ENCODE data around the gene LIMK2.
"Not testable (repeated sequence)": the region's sequence is repeated elsewhere in the genome, so short reads cannot be mapped to it uniquely, and the experiment has no call there.

The LIMK2 gene

DNA sequence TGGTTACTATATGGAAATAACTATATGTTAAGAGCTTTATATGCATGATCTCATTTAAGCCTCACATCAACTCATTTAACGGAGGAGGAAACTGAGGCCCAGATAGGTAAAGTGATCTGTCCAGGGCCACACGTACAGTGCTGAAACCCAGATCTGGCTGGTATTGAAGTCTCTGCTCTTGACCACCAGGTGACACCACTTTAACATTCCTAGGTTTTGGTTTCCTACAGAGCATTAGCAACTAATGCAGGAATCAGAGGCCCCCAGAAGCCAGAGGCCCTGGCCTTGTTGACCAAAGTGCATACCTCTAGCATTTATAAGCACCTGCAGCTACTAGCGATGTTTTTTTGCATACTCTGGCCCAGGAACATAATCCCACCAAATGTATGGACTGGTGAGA, 12.9 kb upstream of the LIMK2 start:
- H3K27me3 Mint-ChIP-seq: no peaks in the 10 kb centered on the region
- no peak overlapping the region for H3K27ac Mint-ChIP-seq
- ATAC-seq (replicated peaks) (no peak), DNase-seq (no peak)
- H3K4me3 Mint-ChIP-seq: no peak overlapping the region
- peaks cover 17 to 35% of the 10 kb centered on the region in 2 donors for H3K36me3 Mint-ChIP-seq
- no peaks in the 10 kb centered on the region for H3K4me1 Mint-ChIP-seq
- no peaks in the 10 kb centered on the region for H3K9me3 Mint-ChIP-seq

DNA sequence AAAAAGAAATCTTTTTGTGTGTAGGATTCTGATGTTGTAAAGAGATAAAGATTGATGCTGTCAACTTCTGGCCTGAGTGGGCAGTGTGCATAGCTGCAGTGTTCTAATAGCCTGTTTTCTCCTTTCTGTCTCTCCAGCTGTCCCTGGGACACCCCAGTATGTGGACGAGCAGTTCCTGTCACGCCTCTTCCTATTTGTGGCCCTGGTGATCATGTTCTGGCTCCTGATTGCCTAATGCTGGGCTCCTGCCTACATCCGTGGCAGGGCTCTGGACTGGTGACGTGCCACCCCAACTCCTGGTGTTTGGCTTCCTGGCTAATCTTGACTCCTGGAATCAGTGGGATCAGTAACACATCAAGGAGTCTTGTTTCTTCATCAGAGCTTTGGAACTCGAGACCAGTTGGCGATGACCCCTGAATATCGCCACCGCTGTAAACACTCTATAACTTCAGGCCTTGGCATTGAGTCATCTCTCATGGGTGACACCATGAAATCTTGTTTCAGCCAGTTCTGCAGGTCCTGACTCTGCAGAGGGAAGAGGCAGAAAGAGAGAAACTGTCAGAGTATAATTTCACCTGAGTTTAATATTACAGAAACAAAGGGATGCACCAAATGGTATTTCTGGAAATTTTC, 7.6 kb upstream of the LIMK2 start:
- not testable (repeated sequence) for H3K4me1 Mint-ChIP-seq; H3K27me3 Mint-ChIP-seq; H3K4me3 Mint-ChIP-seq; H3K9me3 Mint-ChIP-seq; H3K27ac Mint-ChIP-seq; ATAC-seq (replicated peaks); DNase-seq
- H3K36me3 Mint-ChIP-seq: peaks cover 13 to 32% of the 10 kb centered on the region in 2 donors

DNA sequence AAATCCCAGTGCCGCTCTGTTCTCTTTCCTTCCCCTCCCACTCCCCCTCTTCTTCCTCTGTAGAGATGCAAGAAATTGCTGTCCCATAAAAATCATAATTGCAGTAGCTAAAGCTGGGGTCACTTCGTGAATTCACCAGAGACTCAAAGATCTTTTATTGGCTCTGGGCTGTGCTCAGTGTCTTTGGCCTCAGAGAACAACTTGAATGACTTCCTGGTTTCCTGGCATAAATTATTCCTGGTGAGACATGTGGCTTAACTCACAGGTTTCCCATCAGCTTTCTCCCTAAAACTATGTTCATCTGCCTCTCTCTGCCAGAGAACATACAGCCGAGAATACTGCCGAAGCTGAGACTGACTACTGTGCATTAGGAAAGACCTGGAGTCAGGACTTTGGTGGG, 7.0 kb upstream of the LIMK2 start:
- not testable (repeated sequence) for H3K9me3 Mint-ChIP-seq; H3K4me1 Mint-ChIP-seq; H3K27ac Mint-ChIP-seq; H3K27me3 Mint-ChIP-seq; H3K4me3 Mint-ChIP-seq; ATAC-seq (replicated peaks); DNase-seq
- peaks cover 13 to 32% of the 10 kb centered on the region in 2 donors for H3K36me3 Mint-ChIP-seq

DNA sequence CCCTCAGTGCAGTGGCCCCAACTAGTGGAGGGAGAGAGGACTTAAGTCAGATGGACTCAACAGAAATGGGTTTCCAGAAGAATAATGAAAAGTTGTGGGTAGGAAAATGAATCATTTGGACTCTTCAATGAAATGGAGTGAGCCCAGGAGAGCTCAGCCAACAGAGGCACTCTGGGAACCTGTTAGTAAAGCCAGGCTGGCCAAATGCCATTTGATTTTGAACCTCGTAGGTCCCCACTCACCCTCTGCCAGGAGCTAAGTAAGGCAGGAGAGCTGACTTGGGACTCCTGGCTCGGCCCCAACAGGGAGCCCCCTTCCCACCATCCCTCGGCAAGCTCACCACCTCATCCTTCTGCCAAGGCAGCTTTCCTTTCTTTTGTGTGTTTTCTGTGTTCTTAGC, 5.6 kb upstream of the LIMK2 start:
- not testable (repeated sequence) for DNase-seq; H3K4me3 Mint-ChIP-seq; ATAC-seq (replicated peaks); H3K27me3 Mint-ChIP-seq; H3K9me3 Mint-ChIP-seq; H3K27ac Mint-ChIP-seq
- H3K36me3 Mint-ChIP-seq: peaks cover 11 to 27% of the 10 kb centered on the region in 2 donors
- peaks cover 6 to 10% of the 10 kb centered on the region in 2 donors for H3K4me1 Mint-ChIP-seq

DNA sequence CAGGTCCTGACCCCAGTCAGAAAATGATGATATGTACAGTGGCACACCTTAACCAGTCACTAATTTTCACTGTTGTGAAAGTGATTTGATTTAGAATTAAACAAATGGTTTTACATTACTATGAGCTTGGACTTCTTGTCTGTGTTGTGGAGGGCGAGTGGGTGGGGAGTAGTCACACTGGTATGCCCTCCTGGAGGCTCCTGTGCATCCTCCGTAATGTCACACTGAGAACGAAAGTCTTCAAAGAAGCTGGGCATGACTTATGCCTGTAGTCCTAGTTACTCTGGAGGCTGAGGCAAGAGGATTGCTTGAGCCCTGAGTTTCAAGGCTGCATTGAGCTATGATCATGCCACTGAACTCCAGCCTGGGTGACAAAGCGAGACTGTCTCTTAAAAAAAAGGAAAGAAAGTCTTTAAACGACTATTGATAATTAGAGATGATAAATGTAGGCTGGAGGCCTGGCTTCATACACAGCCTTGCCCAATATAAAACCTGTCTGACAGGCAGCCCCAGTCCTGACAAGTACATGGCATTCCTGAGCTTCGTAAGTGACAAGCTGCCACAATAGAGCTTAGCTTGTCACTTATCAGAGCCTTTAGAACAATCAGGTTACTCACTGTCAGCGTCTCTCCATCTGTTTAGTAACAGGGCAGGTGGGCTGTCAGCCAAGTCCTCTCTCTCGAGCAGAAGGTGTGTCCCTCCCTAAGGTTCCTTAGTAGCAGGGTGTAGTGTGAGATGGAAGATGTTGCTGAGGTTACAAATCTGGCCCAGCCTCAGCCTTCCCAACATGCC, 5.0 kb upstream of the LIMK2 start:
- no peak overlapping the region for H3K4me3 Mint-ChIP-seq
- H3K36me3 Mint-ChIP-seq: peaks cover 9 to 25% of the 10 kb centered on the region in 2 donors
- peaks cover 9 to 14% of the 10 kb centered on the region in 2 donors for H3K4me1 Mint-ChIP-seq
- no peak for DNase-seq
- peak overlapping the region; percentile 67 for H3K27ac Mint-ChIP-seq
- ATAC-seq (replicated peaks): no peak
- no peaks in the 10 kb centered on the region for H3K9me3 Mint-ChIP-seq
- H3K27me3 Mint-ChIP-seq: no peaks in the 10 kb centered on the region

DNA sequence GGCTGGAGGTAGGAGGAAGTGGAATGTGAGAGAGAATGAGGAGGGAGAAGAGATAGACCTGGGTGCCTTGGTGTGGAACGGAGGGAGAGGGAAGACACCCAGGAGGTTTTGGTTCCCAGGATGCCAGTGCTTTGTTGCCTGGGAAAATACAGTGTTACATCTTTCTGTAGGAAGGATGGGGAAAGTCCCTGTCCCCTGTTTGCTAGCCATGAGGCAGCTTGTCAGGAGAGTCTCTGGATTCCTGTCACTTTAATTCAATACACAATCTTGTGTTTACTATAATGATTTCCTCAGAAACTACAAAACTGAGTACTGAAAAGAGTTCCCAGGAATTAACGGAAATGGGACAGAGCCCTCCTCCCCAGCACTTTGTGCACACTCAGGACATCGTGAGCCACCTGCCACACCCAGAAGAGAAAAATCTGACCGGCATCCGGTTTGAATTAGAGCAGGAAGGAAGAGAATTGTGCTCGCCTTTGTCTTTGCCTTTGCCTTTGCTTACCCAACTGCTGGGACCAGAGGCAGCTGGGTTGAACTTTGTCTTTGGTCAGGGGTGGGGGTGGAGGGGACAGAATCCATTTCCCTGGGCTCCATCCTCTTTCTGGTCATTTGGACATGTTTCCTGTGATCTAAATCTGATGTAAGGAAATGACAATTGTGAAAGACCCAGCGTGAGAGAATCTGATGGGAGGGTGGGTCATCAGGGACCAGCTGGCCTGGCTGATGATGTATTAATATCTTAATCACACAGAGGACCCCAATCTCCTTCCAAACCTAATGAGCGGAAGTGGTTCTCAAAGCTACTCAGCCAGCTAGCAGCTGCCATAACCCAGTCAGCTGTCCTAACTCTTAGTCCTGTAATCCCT, 1.3 kb upstream of the LIMK2 start:
- peak overlapping the region; percentile 84 for H3K27ac Mint-ChIP-seq
- peak overlapping the region; percentile 42 to 53 for H3K4me3 Mint-ChIP-seq
- DNase-seq (no peak), ATAC-seq (replicated peaks) (no peak)
- peaks cover 14 to 31% of the 10 kb centered on the region in 2 donors for H3K4me1 Mint-ChIP-seq
- peaks cover 3 to 8% of the 10 kb centered on the region in 2 donors for H3K36me3 Mint-ChIP-seq
- H3K9me3 Mint-ChIP-seq: no peaks in the 10 kb centered on the region
- H3K27me3 Mint-ChIP-seq: no peaks in the 10 kb centered on the region

DNA sequence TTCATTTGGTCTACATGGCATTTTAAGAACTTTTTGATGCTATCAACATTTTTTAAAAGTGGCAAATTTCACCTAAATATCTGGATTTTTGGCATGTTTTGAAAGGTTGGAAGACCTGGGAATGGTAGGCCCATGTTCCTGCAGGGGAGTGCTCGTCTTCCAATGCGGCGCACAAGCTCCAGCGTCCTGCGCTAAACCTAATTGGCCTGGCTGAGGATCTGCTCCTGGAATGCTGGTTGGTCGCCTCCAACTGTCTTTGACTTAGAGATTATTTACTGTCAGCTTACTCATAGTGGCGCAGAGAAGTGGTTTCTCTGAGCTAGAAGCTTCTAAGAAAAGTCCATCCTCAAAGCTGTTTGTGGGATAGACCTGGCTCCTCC, 626 bp upstream of the LIMK2 start:
- no peak for DNase-seq
- Mint-ChIP-seq H3K27ac (peak overlapping the region; percentile 94), H3K9me3 (no peaks in the 10 kb centered on the region)

DNA sequence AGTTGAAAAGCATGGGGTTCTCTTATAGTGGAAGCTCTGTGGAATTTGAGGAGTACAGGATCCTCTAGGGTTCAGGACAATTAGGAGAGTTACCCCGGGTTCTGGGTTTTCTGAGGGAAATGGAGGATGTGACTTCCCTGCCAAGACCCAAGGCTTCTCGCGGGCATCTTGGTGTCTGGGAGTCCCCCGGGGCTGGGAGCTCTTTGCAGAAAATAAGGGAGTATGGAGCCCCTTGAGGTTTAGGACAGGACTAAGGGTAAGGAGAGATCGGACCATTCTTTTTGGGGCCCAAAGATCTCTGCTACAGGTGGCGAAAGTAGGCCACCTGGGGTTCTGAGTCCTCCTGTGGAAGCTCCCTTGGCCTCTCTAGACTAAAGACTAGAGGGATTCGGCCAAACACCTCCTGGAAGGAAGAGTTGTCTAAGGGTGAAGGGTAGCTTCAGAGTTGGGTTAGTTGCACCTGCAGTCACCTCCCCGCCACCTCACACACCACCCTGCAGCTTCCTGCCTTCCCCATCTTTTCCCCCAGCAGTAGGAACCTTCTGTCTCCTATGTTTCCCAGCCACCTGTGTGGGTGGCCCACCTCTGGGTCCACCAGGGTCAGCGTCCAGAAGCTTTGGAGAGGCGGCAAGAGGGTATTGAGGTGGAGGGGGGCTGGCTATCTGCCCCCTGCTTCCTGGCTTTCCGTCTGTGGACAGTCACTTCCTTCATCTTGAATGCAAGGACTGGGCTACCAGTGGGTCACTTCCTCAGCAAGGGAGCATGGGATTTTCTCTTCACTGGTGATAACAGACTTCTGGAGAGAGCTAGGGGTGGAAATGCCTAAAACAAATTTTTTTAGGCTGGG, 908 bp downstream of the LIMK2 start:
- ATAC-seq (replicated peaks): no peak
- Mint-ChIP-seq H3K4me3 (peak overlapping the region; percentile 89 to 94), H3K36me3 (peaks cover 3 to 4% of the 10 kb centered on the region in 2 donors), H3K27me3 (no peaks in the 10 kb centered on the region), H3K4me1 (peaks cover 22 to 42% of the 10 kb centered on the region in 2 donors), H3K27ac (peak overlapping the region; percentile 94), H3K9me3 (no peaks in the 10 kb centered on the region)
- DNase-seq: no peak

More for the DNA sequence above, 626 bp upstream of the LIMK2 start:
- H3K4me1 Mint-ChIP-seq: peaks cover 18 to 31% of the 10 kb centered on the region in 2 donors
- H3K36me3 Mint-ChIP-seq: peaks cover 3 to 8% of the 10 kb centered on the region in 2 donors
- H3K4me3 Mint-ChIP-seq: peak overlapping the region in 1 of 2 donors; percentile 94
- H3K27me3 Mint-ChIP-seq: no peaks in the 10 kb centered on the region
- ATAC-seq (replicated peaks): no peak

DNA sequence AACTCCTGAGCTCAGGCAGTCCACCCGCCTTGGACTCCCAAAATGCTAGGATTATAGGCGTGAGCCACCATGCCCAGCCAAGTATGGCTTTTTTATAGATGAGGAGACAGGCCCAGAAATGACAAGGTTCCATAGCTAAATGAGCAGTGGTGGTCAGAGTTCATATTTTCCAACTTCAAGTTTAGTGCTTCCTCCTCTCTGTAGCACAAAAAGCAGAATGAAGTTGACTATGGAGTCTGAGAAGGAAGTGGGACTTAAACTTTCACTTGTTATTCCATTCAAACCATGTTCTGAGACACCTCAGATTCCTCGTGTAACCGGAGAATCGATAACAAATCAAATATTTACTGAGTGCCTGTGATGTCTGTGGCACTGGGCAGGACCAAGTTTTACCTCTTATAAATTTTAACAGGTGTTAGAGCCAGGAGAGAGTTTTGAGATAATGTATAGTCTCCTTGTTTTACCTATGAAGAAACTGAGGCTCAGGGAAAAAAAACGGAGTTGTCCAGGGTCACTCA, 3.0 kb downstream of the LIMK2 start:
- Mint-ChIP-seq H3K9me3 (no peaks in the 10 kb centered on the region), H3K4me1 (peaks cover 31 to 54% of the 10 kb centered on the region in 2 donors), H3K36me3 (no peaks in the 10 kb centered on the region), H3K4me3 (no peak overlapping the region), H3K27ac (no peak overlapping the region), H3K27me3 (no peaks in the 10 kb centered on the region)
- DNase-seq (no peak), ATAC-seq (replicated peaks) (no peak)

DNA sequence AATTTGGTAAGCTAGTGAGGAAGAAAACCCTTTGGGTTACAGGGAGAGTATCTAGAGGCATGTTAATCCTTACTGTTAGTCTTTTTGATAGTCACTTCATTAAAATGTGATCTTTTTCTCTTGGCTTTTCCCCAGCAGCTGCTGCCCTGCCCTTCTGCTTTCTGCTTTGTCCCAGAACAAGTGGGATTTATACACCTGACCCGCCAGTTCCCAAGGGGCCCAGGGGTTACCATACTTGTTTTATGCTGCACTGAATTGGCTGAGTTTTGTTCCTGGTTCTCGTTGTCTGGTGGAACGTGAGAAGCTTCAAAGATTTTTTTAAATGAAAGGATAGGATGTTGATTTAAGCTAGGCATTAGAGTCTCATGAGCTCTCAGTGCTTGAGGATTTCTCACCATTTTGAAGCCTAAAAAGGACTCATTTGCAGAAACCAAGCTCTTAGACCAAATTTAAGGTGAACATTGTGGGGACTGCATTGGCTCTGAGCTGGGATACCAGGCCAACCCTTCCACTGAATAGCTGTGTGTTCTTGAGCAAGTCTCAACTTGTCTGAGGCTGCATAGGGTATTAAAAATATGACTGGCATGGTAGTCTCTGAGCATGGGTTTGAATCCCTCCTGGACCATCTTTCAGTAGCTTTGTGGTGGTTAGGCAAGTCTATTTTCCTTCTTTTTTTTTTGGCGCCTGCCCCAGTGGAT, 6.6 kb downstream of the LIMK2 start:
- Mint-ChIP-seq H3K4me3 (no peak overlapping the region), H3K9me3 (no peaks in the 10 kb centered on the region), H3K4me1 (peaks cover 31 to 60% of the 10 kb centered on the region in 2 donors), H3K27ac (peak overlapping the region; percentile 51), H3K27me3 (no peaks in the 10 kb centered on the region), H3K36me3 (peaks cover 0 to 5% of the 10 kb centered on the region in 2 donors)
- ATAC-seq (replicated peaks): no peak
- DNase-seq: no peak

DNA sequence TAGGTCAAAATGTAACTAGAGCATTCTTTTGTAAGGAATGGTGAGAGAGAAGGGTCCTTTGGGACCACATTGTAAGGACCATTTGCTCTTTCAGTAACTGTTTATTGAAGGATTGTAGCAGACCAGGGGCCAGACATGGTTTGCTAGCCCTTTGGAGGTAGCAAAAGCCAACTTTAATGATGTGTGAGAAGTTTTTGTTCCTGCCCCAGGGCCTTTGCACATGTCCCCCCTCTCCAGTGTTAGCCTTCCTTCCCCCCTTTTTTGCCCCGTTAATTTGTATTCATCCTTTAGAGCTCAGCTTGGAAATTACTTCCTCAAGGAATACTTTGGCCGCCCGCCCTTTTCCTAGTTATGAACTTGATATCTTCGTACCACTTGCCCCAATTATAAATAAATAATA, 9.0 kb downstream of the LIMK2 start:
- ATAC-seq (replicated peaks): no peak
- Mint-ChIP-seq H3K36me3 (peaks cover 3 to 9% of the 10 kb centered on the region in 2 donors), H3K27me3 (no peaks in the 10 kb centered on the region), H3K27ac (no peak overlapping the region), H3K9me3 (no peaks in the 10 kb centered on the region), H3K4me3 (no peak overlapping the region), H3K4me1 (peaks cover 30 to 59% of the 10 kb centered on the region in 2 donors)
- no peak for DNase-seq

DNA sequence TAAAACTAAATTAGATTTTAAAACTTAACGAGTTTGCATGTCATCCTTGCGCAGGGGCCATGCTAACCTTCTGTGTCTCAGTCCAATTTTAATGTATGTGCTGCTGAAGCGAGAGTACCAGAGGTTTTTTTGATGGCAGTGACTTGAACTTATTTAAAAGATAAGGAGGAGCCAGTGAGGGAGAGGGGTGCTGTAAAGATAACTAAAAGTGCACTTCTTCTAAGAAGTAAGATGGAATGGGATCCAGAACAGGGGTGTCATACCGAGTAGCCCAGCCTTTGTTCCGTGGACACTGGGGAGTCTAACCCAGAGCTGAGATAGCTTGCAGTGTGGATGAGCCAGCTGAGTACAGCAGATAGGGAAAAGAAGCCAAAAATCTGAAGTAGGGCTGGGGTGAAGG, 10.6 kb downstream of the LIMK2 start:
- ATAC-seq (replicated peaks) (no peak), DNase-seq (no peak)
- Mint-ChIP-seq H3K4me1 (peaks cover 28 to 51% of the 10 kb centered on the region in 2 donors), H3K36me3 (peaks cover 3 to 10% of the 10 kb centered on the region in 2 donors), H3K4me3 (no peak overlapping the region), H3K27ac (peak overlapping the region; percentile 68), H3K27me3 (no peaks in the 10 kb centered on the region), H3K9me3 (no peaks in the 10 kb centered on the region)

DNA sequence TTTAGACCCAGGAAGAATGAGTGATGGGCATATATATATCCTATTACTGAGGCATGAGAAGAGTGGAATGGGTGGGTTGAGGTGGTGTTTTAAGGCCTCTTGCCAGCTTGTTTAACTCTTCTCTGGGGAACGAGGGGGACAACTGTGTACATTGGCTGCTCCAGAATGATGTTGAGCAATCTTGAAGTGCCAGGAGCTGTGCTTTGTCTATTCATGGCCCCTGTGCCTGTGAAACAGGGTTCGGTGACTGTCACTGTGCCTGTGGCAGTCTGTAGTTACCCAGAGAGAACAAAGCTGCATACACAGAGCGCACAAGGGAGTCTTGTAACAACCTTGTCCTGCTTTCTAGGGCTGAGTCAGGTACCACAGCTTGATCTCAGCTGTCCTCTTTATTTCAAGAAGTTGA, 11.7 kb downstream of the LIMK2 start:
- ATAC-seq (replicated peaks): no peak
- Mint-ChIP-seq H3K4me3 (no peak overlapping the region), H3K9me3 (no peaks in the 10 kb centered on the region), H3K27me3 (no peaks in the 10 kb centered on the region), H3K27ac (no peak overlapping the region), H3K4me1 (peaks cover 20 to 40% of the 10 kb centered on the region in 2 donors), H3K36me3 (peaks cover 3 to 14% of the 10 kb centered on the region in 2 donors)
- DNase-seq: no peak

All from stimulated activated naive B cell treated with anti-CD40 and anti-IgM and Interleukin-4, amounts not matched to agents 10 μg/mL and 1 μg/mL and 100 μg/mL, for 72 hours (primary cell).